MV-4-11 (cell line): ENCODE data around the gene KDM4B.

Source experiments
- DNase-seq: peaks from one replicate; lab custom pipeline; 2025; lab: John Stamatoyannopoulos, UW

The KDM4B gene

DNA sequence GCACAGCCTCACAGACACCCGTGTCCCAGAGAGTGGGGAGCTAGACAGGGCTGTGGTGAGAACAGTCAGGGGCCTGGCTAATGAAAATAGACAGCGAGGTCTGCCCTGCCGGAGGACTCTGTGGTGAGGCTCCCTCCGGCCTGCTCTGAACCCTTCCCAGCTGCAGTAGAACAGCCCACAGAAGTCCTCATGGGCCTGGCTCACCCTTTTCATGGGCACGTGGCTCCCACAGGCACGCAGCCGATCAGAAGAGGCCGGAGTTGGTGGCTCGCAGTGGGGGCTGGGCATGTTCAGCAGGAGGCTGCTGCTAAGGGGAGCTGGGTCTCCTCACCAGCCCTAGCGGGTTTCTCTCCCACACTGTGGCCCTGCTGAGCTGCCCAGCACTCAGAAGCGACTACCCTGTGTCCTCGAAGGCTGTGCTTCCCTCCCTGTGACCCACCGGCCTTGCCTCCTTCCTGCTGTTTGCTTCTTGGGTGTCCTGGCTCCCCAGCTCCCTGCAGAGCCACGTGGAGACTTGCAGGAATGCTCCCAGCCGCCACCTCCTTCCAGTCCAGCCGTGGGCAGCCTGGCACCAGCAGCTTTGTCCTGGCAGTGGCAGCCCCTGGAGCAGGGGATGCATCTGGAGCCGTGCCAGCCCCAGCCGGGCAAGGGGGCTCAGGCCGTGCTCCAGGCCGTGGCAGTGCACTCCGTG is 138.7 kb downstream of the KDM4B start:
- DNase-seq = no peak

DNA sequence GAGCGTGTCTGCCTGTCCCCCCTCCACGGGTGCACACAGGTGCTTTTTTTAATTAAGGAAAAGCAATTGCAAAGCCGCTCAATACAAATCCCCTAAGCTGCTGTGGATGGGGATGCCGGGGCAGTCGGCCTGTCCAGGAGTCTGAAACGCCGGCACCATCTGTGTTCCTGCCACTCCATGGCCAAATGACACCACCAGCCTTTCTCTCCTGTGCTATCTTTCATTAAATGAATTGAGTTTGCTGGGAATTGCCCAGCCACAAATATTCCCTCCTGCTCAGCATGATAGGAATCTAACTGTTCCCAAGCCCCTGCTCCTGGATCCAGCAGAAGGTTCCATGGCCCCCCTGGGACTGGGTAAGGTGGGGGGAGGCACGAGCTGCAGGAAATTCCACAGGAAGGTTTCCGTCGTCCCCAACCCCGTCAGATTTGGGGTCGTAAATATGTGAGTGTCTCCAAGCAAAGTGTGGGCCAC is 139.2 kb downstream of the KDM4B start:
- DNase-seq = no peak

DNA sequence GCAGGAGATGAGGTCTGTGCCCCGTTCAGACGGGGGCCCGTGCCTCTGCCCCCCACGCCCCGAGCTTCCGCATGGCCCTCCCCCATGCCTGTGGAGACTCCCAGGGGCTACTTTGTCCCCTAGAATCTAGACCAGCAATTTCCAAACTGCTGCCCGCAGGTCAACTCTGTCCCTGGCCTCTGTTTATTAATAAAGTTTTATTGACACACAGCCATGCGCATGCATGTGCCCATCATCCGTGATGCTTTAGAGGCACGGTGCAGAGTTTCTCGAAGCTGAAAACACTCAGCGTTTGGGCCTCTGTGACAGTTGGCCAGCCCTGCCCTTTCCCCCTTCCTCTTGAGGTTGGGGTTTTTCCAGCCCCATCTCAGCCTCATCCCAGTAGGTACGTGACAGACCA is 140.0 kb downstream of the KDM4B start:
- DNase-seq = no peak

DNA sequence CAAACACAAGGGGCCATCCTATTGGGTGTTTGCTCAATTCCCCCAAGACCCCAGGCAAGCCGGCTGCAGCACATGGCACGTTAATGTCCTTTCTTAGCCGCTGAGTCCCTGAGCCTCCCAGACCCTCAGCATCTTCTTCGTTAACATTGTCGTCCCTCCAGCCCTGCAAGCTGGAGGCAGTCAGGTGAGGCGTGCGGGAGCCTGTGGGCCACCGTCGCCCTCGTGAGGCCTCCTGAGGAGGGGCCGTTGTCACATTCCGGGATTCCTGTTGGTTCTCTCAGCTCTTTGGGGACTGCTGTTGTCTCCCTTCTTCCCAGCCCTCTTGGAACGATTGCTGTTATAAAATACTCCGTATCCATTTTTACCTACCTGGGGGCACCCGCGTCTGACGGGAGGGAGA is 140.6 kb downstream of the KDM4B start:
- no peak for DNase-seq

DNA sequence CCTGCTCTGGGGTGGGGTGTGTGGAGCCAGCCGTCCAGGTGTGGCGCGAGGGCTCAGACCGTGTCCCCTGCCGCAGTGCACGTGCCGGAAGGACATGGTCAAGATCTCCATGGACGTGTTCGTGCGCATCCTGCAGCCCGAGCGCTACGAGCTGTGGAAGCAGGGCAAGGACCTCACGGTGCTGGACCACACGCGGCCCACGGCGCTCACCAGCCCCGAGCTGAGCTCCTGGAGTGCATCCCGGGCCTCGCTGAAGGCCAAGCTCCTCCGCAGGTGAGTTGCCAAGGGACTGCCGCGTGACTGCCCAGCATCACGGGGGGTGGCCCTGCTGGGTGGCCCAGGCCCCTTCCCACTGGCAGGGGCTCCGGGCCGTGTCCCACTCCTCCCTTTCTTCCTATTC is 141.6 kb downstream of the KDM4B start:
- no peak for DNase-seq

DNA sequence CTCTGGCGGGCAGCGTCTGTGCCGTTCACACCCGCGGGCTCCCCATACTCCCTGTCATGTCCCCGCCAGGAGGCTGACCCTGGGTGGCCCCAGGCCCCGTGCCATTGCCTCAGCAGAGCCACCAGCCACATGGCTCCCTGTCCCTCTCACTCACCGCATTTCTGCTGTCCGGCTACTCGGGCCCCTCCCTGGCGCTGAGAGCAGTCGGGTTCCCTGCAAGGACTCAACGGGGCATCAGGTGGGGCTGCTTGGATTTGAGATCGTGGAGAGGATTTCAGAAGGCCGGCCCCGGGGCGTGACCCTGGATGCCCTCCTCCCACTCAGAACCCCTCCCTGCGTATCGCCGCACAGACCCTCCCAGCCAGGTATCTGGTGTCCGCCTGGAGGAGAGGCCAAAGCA is 142.1 kb downstream of the KDM4B start:
- no peak for DNase-seq

DNA sequence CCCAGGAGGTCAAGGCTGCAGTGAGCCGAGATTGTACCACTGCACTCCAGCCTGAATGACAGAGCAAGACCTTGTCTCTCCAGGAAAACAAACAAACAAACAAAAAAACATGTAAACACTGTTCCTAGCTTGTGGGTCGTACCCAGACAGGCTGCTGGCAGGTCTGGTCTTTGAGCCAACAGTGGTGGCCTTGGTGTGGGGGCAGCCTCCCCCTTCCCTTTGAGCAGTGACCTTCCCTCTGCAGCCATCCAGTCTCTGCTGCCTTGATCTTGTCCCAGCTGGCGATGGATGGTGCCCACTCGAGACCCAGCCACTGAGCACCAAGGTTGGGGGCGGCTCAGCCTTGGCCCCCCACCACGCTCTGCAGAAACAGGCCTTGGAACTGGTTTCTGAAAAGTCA is 143.3 kb downstream of the KDM4B start:
- DNase-seq = no peak

DNA sequence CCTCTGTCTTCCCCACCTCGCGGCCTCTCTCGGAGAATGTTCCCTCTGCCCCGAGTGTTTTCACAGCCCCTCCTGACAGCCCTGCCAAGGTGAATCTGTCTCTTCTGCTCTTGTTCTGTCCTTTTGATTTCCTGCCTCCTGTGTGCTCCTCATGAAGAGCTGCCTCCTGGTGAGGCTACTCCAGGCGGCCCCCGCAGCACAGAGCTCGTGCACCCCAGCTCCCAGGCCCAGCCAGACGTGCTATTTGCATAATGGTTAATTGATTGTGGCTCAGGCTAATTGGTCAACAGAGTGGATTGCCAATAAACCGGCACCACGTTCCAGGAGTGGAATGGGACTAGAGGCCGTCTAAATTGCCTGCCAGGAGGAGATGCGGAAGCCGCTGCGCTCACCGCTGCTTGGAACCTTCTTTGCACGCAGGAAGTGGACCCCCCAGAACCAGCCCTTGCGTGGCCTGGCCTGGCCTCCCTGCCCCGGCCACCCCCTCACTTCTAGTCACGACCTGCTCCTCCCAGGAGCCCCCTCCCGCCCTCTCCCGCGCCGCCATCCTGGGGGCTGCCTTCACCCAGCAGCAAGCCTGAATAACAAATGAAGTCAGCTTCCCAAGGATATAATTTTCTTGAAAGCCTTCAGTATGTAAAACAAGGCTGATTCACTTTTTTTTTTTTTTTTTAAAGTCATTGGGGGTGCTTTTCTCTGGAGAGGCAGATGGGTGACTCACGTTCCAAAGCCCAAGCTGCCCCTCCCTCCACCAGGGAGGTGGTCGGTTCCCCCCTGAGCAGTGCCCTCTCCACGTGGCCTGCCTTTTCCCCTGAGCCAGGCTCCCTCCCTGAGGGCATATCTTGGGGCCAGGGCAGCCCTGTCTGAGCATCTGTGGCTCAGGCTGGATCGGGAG is 144.0 kb downstream of the KDM4B start:
- no peak for DNase-seq

DNA sequence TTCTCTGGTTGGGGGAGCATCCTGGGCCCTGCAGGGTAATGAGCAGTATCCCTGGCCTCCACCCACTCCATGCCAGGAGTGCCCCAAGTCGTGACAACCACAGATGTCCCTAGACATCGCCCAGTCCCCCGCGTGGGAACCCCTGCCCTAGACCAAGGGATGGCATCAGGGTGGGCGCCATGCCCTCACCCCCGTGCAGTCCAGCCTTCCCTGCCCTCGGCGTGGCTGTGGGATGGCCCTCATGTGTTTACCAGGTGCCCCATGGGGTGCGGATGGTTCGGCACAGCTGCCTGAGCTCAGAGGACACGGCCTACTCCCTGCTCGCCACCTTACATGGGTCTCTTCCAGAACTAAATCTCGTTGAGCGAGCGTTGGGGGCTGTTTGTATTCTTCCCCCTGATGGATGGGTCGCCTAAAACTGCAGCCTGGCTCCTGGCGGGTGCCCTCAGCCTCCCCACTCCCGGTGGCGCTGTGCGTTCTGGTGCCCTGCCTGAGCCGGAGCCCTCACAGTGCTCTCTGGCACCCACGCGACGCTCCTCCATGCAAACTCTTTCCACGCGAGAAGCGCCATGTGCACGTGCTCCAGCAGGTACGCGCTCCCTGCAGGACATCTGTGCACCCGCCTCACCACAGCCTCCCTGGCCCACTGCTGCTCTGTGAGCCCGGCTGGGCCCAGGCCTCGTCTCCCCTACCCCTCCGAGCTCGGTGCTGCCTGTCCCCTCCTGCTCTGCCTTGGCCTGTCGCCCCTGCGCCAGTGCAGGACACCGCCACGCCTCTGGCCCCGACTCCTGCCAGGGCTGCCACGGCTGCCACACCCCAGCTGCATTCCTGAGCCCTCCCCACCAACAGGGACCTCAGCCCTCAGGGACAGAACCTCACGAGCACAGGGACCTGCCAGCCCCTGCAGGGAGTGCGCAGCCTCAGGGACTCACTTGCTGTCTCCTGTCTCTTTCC is 145.0 kb downstream of the KDM4B start:
- DNase-seq = no peak

DNA sequence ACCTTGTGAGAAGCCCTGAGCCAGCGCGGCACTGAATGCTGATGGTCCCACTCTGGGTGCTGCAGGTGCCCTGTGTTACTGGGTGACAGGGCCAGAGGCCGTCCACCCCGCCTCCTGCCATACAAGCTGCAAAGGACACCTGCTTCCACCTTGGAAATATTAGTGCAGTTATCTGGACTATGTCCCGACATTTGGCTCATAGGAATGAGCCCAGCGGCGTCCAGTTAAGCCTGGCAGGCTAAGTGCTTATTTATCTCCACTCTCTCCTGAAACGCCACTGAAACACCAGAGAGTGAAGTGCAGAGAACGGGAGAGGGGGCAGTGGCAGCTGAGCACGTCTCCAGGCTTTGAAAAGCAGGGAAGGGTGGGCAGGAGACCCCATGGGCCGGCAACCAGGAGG is 145.8 kb downstream of the KDM4B start:
- no peak for DNase-seq

DNA sequence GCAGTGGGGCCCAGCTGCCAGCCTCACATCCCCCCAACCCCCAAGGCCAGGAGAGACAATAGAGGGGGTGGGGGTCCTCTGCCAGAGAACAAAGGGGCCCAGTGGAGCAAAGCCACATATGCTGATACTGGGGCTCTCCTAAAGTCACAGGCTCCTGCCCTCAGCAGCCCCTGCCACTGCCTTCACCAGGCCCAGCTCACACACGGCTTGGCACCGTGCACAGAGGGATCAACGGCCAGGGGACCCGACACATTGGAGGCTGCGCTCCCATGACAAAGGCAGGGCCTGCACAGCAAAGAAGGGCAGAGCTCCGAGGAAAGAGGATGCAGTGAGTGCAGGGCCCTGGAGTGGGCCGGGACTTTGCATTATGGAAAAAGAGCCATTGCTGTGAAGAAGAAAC is 146.4 kb downstream of the KDM4B start:
- no peak for DNase-seq

DNA sequence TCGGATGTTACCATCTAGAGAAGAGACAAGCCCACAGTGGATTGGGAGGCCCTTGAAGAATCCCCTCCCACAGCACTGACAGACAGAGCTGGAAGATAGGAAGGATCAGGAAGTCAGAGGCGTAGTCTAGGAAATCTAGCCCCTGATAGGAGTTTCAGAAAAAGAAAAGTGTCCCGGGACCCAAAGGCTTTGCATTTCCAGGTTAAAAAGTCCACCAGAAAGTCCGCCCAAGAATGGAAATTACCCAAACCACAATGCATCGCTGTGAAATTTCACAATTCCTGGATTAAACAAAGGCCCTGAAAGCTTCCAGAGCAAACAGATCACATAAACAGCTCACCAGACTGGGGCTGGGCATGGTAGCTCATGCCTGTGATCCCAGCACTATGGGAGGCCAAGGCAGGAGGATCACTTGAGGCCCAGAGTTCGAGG is 146.9 kb downstream of the KDM4B start:
- DNase-seq = peak; percentile 46

DNA sequence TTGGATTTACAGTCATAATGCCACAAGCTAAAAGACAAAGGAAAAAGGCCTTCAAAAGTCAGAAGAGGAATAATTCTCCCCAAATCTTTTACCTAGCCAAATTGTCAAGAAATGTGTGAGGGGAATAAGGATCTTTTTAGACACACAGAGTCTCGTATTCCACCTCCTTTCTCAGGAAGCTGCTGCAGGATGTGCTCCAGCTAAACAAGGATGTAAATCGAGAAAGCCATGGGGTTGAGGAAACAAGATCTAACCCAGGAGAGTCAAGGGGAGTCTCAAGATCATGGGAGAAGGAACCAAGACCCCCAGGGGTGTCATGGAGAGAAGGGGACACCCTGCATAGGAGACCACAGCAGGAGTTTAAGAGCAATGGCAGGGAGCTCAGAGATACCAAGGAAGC is 147.4 kb downstream of the KDM4B start:
- no peak for DNase-seq

DNA sequence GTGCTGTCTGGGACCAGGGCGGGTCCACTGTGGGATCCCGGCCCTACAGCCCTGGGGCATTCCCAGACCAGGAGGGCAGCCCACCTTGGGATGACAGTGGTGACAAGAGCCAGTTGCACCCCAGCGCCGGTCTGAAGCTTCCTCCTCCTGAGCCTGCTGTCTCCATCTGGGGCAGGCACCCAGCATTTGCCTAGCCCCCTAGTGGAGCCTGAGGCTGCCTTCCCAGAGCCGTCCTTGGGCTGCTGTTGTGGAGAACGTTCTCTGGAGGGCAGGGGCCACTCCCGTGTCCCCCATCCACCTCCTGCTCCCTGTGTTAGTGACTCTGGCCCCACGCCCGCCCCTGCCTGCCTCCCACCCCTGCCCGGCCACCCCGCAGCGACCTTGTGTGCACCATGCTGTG is 148.5 kb downstream of the KDM4B start:
- no peak for DNase-seq

DNA sequence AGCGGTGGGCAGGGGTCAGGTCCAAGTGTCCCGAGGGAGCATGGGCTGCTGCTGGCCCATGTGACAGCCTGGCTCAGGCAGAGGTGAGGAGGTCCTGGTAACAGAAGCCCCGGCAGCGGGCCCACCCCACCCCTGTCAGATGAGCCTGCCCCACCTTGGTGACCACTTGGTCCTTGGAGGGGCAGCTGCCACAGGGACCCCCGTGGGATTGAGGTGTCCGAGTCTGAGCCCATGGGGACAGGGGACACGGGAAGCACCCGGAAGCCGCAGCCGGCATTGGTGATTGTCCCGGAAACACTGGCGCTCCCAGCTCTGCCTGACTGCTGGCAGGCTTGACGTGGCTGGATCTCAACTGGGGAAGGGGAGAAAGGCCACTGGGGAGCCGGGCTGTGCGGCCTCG is 149.1 kb downstream of the KDM4B start:
- no peak for DNase-seq

DNA sequence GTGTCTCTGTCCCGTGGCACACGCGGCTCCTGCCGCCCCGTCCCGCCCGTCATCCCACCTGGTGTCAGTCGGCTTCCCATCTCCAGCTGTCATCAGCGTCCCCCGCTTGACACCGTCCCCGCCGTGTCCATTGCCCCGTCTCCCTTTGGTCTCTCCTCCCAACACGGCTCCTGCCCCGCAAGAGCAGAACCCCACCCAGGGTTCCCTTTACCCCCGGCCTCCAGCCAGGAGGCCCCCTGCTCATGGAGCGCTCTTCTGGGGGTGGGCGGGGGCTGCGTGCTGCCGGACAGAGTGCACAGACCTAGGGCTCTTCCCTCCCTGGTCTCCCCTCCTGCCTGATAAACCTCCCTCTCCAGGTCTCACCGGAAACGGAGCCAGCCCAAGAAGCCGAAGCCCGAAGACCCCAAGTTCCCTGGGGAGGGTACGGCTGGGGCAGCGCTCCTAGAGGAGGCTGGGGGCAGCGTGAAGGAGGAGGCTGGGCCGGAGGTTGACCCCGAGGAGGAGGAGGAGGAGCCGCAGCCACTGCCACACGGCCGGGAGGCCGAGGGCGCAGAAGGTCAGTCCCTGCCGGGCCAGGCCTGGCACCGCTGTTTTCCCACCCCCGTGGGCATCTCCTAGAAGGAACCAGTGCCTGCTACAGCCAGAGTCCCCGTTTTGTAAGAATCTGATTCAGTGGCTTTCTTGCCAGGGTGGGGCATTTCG is 150.5 kb downstream of the KDM4B start:
- no peak for DNase-seq

DNA sequence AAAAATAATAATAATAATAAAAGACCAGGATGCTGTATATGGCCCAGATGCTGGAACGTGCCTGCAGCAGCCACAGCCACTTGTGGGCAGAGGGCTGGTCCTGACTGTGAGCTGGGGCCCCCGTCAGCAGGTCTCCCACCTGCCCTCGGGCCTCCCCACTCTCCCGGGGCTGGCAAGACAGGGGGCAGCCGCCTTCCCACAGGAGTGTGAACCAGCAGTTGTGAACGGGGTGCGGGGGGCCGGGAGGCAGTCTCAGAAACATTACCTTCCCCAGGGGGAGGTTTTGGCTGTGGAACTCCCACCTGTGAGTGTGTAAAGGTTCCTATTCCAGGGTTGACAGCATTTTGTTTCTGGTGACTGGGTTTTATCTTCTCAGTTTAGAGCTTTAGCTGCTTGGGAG is 151.4 kb downstream of the KDM4B start:
- no peak for DNase-seq

DNA sequence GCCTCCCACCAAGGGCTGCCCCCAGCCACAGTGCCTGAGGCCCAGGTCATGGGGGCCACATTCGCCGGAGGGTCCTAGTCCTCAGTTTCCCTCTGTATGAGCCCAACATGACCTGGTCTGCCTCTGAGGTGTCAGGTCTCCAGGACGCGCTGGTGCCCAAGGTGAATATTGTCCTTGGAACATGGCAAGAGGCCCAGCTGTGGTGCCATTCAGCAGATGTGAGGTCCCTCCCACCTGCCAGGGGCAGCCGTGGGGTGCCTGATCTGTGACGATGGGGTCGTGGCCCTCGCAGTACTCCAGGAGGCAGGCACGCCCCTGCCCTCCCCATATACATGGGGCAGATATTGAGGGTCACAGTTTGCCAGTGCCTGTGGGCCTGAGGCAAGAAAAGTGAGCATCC is 151.9 kb downstream of the KDM4B start:
- DNase-seq = no peak

DNA sequence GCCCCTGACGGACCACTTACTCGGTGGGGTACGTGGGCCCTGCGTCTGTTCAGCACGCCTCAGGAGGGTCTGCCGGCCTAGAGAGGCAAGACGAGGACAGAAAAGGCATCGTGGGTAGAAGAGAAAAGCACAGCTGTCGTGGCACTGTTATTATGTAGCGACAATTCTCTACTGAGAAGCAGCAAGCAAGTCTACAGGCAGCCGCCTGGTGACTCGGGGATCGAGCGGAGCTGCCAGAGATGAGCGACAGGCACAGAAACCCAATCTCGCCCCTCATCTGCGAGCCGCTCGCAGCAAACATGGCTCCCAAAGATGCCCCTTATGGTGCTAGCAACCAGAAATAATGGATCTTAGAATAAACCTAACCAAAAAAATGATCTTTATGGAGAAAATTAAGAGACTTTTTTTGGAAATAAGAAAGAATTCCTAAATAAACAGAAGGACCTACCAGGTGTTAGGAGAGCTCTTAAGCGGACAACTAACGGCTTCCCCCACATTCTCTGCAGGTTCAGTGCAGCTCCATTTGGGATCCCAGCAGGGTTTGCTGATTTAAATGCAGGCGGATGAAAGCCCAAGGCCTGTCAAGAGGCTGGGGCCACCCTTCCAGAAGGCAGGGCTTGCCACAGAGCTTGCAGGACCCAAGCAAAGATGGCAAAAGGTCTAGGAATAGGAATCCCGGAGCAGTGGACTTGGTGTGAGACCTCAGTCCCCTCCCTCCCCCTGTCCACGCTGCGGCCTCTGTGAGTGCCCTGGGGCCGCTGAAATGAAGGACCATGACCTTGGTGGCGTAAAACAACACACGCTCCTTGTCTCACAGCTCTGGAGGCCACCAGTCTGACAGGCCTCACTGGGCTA is 152.6 kb downstream of the KDM4B start:
- DNase-seq = no peak

DNA sequence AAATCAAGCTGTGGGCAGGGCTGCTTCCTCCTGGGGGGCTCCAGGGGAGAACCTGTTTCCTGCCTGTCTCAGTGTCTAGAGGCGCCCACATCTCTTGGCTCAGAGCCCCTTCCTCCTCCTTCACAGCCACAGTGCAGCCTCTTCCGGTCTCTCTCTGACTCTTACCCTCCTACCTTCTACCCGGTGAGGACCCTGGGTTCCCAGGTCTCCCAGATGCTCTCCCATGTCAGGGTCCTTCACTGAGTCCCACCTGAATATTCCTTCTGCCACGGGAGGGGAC is 153.1 kb downstream of the KDM4B start:
- no peak for DNase-seq
